SU-DHL-6 (cell line): ENCODE data around the gene DOCK6.

Experiments
- EZH2phosphoT487 ChIP-seq: fragments of 200-600 bp; sonication (generic), shearing (Covaris generic); conservative IDR thresholded peaks from 2 replicates; pipeline ENCODE4 v1.6.1; 2018; ENCODE audit warnings: mild to moderate bottlenecking, antibody characterized with exemption, low read length, moderate library complexity, mixed read lengths
- TF ChIP-seq, protein P1 (sequence below): fragments of 200-600 bp; sonication (generic); IDR thresholded peaks from one replicate; pipeline ENCODE4 v1.5.1; 2017; ENCODE audit warnings: antibody characterized with exemption, mild to moderate bottlenecking, low read length, moderate library complexity; ENCODE audit not compliant: insufficient read depth, poor library complexity, severe bottlenecking

GRCh38 chr19:11179716-11180297, 82.5 kb downstream of the DOCK6 start:
- TF ChIP-seq, protein P1, sequence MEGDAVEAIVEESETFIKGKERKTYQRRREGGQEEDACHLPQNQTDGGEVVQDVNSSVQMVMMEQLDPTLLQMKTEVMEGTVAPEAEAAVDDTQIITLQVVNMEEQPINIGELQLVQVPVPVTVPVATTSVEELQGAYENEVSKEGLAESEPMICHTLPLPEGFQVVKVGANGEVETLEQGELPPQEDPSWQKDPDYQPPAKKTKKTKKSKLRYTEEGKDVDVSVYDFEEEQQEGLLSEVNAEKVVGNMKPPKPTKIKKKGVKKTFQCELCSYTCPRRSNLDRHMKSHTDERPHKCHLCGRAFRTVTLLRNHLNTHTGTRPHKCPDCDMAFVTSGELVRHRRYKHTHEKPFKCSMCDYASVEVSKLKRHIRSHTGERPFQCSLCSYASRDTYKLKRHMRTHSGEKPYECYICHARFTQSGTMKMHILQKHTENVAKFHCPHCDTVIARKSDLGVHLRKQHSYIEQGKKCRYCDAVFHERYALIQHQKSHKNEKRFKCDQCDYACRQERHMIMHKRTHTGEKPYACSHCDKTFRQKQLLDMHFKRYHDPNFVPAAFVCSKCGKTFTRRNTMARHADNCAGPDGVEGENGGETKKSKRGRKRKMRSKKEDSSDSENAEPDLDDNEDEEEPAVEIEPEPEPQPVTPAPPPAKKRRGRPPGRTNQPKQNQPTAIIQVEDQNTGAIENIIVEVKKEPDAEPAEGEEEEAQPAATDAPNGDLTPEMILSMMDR: no peak
- TF ChIP-seq EZH2phosphoT487: no peak
